NCI-H128 (cell line): ENCODE measurements around the gene NDUFC2.
"Not testable (repeated sequence)": the region's sequence is repeated elsewhere in the genome, so short reads cannot be mapped to it uniquely, and the experiment has no call there.

Source experiments
- DNase-seq: peaks from one replicate; lab custom pipeline; 2025; ENCODE audit not compliant: unreplicated experiment; lab: John Stamatoyannopoulos, UW

The NDUFC2 gene

GRCh38 chr11:78056093-78056492, 23.6 kb downstream of the NDUFC2 start:
- DNase-seq, result no peak

- DNase-seq, result no peak
Observed at GRCh38 chr11:78054971-78055370, 24.7 kb downstream of the NDUFC2 start.

- DNase-seq, result no peak
Observed at GRCh38 chr11:78050964-78051831, 28.5 kb downstream of the NDUFC2 start.

GRCh38 chr11:78049348-78049747, 30.3 kb downstream of the NDUFC2 start:
- no peak for DNase-seq

GRCh38 chr11:78048561-78048960, 31.1 kb downstream of the NDUFC2 start:
- no peak for DNase-seq

- no peak for DNase-seq
Observed at GRCh38 chr11:78046486-78046854, 33.2 kb downstream of the NDUFC2 start.

GRCh38 chr11:78045851-78046485, 33.7 kb downstream of the NDUFC2 start:
- peak; percentile 91 for DNase-seq

- no peak for DNase-seq
Observed at GRCh38 chr11:78044706-78045105, 35.0 kb downstream of the NDUFC2 start.

- DNase-seq, result no peak
Observed at GRCh38 chr11:78041843-78042440, 37.7 kb downstream of the NDUFC2 start.

GRCh38 chr11:78041380-78041719, 38.3 kb downstream of the NDUFC2 start:
- not testable (repeated sequence) for DNase-seq

GRCh38 chr11:78040691-78041379, 38.8 kb downstream of the NDUFC2 start:
- no peak for DNase-seq

GRCh38 chr11:78039919-78040671, 39.6 kb downstream of the NDUFC2 start:
- peak; percentile 49 for DNase-seq

- no peak for DNase-seq
Observed at GRCh38 chr11:78039391-78039918, 40.2 kb downstream of the NDUFC2 start.

GRCh38 chr11:78038697-78039313, 40.9 kb downstream of the NDUFC2 start:
- no peak for DNase-seq

GRCh38 chr11:78037825-78038620, 41.6 kb downstream of the NDUFC2 start:
- DNase-seq, result no peak

- no peak for DNase-seq
Observed at GRCh38 chr11:78037056-78037455, 42.6 kb downstream of the NDUFC2 start.

- no peak for DNase-seq
Observed at GRCh38 chr11:78036313-78036712, 43.3 kb downstream of the NDUFC2 start.

- DNase-seq, result no peak
Observed at GRCh38 chr11:78034623-78035022, 45.0 kb downstream of the NDUFC2 start.

GRCh38 chr11:78033040-78033439, 46.6 kb downstream of the NDUFC2 start:
- DNase-seq, result no peak
